Muscle of back (tissue), 11 donors: ENCODE data around the gene SKOR2. TPM values are rescaled to one million over a fixed set of nuclear protein-coding genes. Genes with fewer than 3 reads are reported as not detected.
"Not testable (repeated sequence)": the region's sequence is repeated elsewhere in the genome, so short reads cannot be mapped to it uniquely, and the experiment has no call there.

Source experiments
- DNase-seq, 3 donors: peaks; one replicate each; pipeline versions ENCODE4 v3.0.0 to v3.0.0-alpha.2; 2013
- polyA plus RNA-seq, 10 donors: library from polyadenylated mRNA; unstranded; fragments of 120-200 nt; gene quantifications; one replicate each; pipeline ENCODE4 v1.2.1, GENCODE V29; 2013; ENCODE audit not compliant: insufficient read length in 10 of 10

SKOR2 gene
- polyA plus RNA-seq, 10 donors, result not detected

- DNase-seq, result no peak
Observed at GRCh38 chr18:47203626-47204464, 47.6 kb downstream of the SKOR2 start.

GRCh38 chr18:47195961-47196360, 55.5 kb downstream of the SKOR2 start:
- DNase-seq, result not testable (repeated sequence)

GRCh38 chr18:47191961-47192360, 59.5 kb downstream of the SKOR2 start:
- DNase-seq, result no peak

- DNase-seq, result no peak
Observed at GRCh38 chr18:47187721-47188120, 63.7 kb downstream of the SKOR2 start.

- DNase-seq, result peak in 1 of 3 donors; percentile 23
Observed at GRCh38 chr18:47184419-47185050, 66.9 kb downstream of the SKOR2 start.

GRCh38 chr18:47182156-47182555, 69.3 kb downstream of the SKOR2 start:
- not testable (repeated sequence) for DNase-seq

GRCh38 chr18:47180765-47181164, 70.7 kb downstream of the SKOR2 start:
- no peak for DNase-seq

GRCh38 chr18:47179520-47179919, 71.9 kb downstream of the SKOR2 start:
- DNase-seq, result peak; percentile 26 to 83 (median 72)

GRCh38 chr18:47175898-47176575, 75.4 kb downstream of the SKOR2 start, which contains the start of gene IER3IP1:
TSS of gene IER3IP1 (minus strand) at chr18:47176364. CDS start at chr18:47176277, 87 bp downstream.
- peak; percentile 89 to 96 (median 90) for DNase-seq

- peak in 1 of 3 donors; percentile 29 for DNase-seq
Observed at GRCh38 chr18:47175283-47175897, 76.1 kb downstream of the SKOR2 start.

GRCh38 chr18:47174545-47175116, 76.8 kb downstream of the SKOR2 start:
- no peak for DNase-seq

- DNase-seq, result no peak
Observed at GRCh38 chr18:47172476-47172875, 79.0 kb downstream of the SKOR2 start.

- no peak for DNase-seq
Observed at GRCh38 chr18:47168913-47169312, 82.5 kb downstream of the SKOR2 start.

GRCh38 chr18:47168509-47168908, 83.0 kb downstream of the SKOR2 start:
- no peak for DNase-seq

- DNase-seq, result no peak
Observed at GRCh38 chr18:47166294-47166693, 85.2 kb downstream of the SKOR2 start.

- DNase-seq, result peak in 1 of 3 donors; percentile 23
Observed at GRCh38 chr18:47163241-47163640, 88.2 kb downstream of the SKOR2 start.

- no peak for DNase-seq
Observed at GRCh38 chr18:47160256-47160655, 91.2 kb downstream of the SKOR2 start.

GRCh38 chr18:47158404-47158803, 93.1 kb downstream of the SKOR2 start:
- DNase-seq, result not testable (repeated sequence)
